ENCODE results near the gene OR10A3. TPM values are rescaled to one million over a fixed set of nuclear protein-coding genes. Genes with fewer than 3 reads are reported as not detected.

The OR10A3 gene
- total RNA-seq, 1 donor, result under 0.01 TPM

DNA sequence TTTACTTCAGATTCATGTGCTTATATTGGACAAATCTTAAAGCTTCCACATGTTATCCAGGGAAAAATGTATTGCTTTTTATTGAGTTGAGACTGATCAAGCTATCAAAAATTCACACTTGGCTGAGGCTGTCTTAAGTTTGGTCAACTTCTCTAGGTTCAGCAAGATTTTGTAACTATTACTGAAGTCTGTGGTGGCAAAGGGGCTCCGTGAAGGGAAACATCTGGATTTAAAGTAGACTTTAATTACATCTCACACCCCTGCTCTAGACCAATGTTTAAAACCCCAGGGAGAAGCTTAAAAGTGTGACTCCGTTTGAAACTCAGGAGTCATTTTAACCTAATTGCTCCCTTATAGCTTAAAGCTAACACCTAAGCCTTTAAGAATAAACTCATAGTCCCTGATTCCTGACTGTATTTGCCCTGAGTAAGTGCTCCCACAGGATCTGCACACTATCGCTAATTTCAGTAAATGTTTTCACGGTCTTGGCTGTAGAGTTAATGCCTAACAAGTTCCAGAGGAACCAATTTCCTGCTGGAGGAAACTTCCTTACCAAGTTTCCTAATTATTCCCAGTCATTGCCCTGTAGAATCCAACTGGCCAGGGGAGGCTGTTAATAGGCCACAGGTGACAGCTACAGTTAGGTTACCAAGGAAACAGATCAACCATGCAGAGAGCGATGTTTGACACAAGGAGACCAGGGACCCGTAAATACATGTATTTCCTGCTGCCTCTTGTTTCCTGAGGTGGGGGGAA, 50.9 kb downstream of the OR10A3 start:
- no peak for TF ChIP-seq CTCF (IDR thresholded peaks at IDR 0.05; ENCODE audit: insufficient read depth, low read depth, low read length)
- no peak for DNase-seq (ENCODE audit: low read depth)
- no peak overlapping the region for H3K4me3 ChIP-seq (ENCODE audit: low read depth, low read length)

DNA sequence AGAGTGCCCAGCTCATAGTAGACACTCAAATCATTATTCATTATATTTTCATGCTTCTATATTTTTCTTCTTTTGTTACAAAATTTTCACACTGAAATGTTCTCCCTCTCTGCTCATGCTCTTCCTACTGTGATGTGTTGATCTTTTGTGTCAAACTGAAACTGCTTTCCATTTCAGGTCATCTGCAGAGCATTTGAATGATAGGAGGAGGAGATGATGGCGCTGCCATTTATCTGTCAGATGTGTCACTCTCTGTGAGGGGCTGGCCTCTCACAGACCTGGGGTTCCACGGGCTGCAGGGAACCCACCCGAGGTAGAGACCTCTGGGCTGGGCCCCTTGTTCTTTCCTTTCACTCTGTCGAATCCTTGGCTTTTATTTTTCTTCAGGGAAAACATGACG, 51.5 kb downstream of the OR10A3 start:
- H3K4me3 ChIP-seq (ENCODE audit: low read depth, low read length), result no peak overlapping the region
- DNase-seq (ENCODE audit: low read depth), result no peak

More for the DNA sequence above, 51.5 kb downstream of the OR10A3 start:
- TF ChIP-seq CTCF (IDR thresholded peaks at IDR 0.05; ENCODE audit: insufficient read depth, low read depth, low read length), result no peak

Small RNA genes within 50 kb of the gene (small RNA-seq; reads per million reads assigned to genes)
- gene COX6CP5 (not detected), gene RNU6-943P (not detected)

Other genes with a start within 250 kb of the OR10A3 start
- gene OVCH2, start 235.2 kb downstream of the OR10A3 start, total RNA-seq, result under 0.01 and 0.64 TPM in 2 replicates
- gene OR5P2, start 144.8 kb downstream of the OR10A3 start, total RNA-seq, result under 0.01 TPM in 1 of 2 replicates, not detected in the other
- 0.32 TPM in 1 of 2 replicates, not detected in the other for gene OR5P3, start 110.9 kb downstream of the OR10A3 start, total RNA-seq
- under 0.01 TPM in 1 of 2 replicates, not detected in the other for gene OR10A6, start 10.4 kb downstream of the OR10A3 start, total RNA-seq
- 3.9 and 9.1 TPM in 2 replicates for gene NLRP10, start 23.7 kb upstream of the OR10A3 start, total RNA-seq
- 182 and 216 TPM in 2 replicates for gene EIF3F, start 45.6 kb upstream of the OR10A3 start, total RNA-seq
- 1.9 and 5.2 TPM in 2 replicates for gene TUB, start 139.5 kb upstream of the OR10A3 start, total RNA-seq
- under 0.01 TPM in 1 of 2 replicates, not detected in the other for gene RIC3, start 227.3 kb upstream of the OR10A3 start, total RNA-seq